Measurements from ENCODE around the gene PARP3. TPM values are rescaled to one million over a fixed set of nuclear protein-coding genes. Genes with fewer than 3 reads are reported as not detected.
A peak's percentile ranks its signal among the peaks of the same experiment; 100 is the strongest.

PARP3 gene
- total RNA-seq, 4 donors from 2014 or later, result 6.0 to 16.2 (median 9.0) TPM

DNA sequence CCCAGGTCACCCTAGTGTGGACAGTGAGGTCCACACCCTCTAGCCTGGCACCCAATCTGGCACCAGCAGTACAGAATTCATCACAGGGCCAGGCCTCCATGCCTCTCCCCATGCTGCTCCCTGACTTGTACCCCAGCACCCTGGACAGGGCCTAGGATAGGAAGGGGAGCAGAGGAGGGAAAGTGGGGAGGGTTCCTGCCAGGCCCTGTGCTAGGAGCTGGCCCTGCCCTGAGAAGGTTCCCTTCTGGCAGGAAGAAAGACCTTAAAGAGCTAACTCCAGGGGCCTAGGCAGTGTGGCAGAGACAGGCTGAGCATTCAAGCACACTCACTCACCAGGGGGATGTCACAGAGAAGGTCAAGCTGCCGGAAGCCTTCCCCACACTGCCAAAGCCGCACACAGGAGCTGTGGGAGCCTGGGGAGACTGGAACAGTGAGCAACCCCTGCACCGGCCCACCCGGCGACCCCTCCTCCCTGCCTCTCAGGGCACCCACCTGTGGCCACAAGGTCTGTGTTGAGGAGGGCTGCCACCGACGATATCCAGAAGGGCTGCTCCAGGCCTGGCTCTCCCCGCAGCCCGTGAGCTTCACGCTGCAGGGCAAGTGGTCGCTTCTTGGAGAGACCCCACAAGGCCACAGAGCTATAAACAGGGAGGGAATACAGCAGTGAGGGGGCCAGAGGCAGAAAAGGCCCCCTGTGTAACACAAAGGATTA, 7.9 kb upstream of the PARP3 start:
- no peak overlapping the region for H3K4me3 ChIP-seq (ENCODE audit: low read depth, poor library complexity, severe bottlenecking)
- TF ChIP-seq, protein P1, sequence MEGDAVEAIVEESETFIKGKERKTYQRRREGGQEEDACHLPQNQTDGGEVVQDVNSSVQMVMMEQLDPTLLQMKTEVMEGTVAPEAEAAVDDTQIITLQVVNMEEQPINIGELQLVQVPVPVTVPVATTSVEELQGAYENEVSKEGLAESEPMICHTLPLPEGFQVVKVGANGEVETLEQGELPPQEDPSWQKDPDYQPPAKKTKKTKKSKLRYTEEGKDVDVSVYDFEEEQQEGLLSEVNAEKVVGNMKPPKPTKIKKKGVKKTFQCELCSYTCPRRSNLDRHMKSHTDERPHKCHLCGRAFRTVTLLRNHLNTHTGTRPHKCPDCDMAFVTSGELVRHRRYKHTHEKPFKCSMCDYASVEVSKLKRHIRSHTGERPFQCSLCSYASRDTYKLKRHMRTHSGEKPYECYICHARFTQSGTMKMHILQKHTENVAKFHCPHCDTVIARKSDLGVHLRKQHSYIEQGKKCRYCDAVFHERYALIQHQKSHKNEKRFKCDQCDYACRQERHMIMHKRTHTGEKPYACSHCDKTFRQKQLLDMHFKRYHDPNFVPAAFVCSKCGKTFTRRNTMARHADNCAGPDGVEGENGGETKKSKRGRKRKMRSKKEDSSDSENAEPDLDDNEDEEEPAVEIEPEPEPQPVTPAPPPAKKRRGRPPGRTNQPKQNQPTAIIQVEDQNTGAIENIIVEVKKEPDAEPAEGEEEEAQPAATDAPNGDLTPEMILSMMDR (IDR thresholded peaks at IDR 0.05), result no peak
- TF ChIP-seq POLR2A (IDR thresholded peaks at IDR 0.05), result no peak
- DNase-seq (ENCODE audit: low spot score in 2 of 2), result no peak
- intact Hi-C loops (cut with DNase I; ENCODE audit: low total_unique reads), result no loop called here
- 95 to 98% methylated on average over 9 to 11 of the region's 11 CpGs for WGBS, 2 donors

DNA sequence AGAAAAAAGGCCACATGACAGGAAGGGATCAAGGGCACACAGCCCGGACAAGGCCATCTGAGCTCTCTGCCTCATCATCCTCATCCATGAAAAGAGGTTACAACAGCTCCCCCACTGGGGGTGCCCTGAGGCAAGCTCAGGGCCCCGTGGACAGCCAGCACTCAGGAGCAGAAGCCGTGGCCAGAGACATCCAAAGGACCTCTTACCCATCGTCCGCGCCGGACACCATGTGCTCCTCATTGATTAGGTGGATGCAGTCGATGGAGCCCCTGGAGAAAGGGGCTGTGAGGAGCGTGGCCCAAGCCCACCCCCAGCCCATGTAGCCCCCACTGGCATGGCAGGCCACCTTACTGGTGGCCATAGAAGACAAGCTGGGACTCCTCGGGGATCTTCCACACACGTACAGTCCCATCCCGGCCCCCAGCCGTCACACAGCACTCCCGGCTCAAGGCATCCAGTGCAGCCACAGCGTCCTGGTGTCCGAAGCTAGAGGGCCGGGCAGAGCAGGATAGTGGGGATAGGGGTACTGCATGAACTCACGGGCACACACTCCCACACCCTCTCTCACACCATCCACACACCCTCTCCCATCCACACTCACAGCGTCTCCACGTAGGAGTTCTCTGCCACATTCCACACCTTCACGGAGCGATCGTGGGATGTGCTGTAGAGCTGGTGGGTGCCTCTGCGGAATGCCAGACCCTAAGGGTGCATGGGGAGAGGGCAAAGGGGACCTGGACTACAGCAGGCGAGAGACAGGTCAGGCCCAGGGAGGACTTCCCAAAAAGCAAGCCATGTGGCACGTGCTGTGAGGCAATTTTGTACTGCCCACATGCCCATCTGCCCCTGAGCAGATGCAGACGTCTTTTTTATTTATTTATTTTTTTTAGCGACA, 6.9 kb upstream of the PARP3 start:
- intact Hi-C loops (cut with DNase I; ENCODE audit: low total_unique reads), result no loop called here
- WGBS, 2 donors, result 92% methylated on average over 27 to 28 of the region's 28 CpGs
- no peak for DNase-seq (ENCODE audit: low spot score in 2 of 2)
- TF ChIP-seq POLR2A (IDR thresholded peaks at IDR 0.05), result no peak
- TF ChIP-seq, protein P1 (IDR thresholded peaks at IDR 0.05), result no peak
- H3K4me3 ChIP-seq (ENCODE audit: low read depth, poor library complexity, severe bottlenecking), result no peak overlapping the region

DNA sequence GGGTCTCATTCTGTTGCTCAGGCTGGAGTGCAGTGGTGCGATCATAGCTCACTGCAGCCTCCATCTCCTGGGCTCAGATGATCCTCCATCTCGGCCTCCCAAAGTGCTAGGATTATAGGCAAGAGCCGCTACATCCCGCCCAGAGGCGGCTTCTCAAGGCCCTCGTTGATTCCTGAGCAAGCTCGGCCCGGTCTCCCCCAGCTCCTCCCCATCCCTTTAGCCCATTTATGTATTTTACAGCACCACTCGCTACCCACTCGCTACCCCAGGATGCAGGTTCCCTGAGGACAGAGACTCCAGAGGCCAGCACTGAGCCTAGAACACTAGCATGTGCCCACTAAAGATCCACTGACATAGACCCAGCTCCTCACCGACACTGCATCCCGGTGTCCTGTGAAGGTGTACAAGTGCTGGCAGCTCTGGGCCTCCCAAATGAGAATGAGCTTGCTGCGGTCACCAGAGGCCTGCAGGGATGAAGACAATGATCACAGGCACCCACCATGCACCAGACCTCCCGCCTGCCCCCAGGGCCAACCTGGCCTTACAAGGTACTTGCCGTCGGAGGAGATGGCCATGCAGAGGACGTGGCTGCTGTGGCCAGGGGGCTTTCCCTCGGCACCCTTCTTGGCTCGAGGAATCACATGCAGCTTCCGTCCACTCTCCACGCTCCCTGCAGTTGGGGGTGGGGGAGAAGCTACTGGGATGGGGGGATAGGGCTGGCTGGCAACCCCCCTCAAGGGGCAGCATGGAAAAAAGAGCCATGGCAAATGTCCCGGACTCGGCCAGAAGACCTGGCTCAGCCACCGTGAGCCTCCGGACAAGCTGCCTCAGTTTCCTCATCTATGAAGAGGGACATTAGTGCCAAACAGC, 6.0 kb upstream of the PARP3 start:
- WGBS, 2 donors, result 94 to 95% methylated on average over 24 to 25 of the region's 25 CpGs
- peak in 1 of 2 donors; percentile 65 for DNase-seq (ENCODE audit: low spot score in 2 of 2)
- intact Hi-C loops (cut with DNase I; ENCODE audit: low total_unique reads), result no loop called here

DNA sequence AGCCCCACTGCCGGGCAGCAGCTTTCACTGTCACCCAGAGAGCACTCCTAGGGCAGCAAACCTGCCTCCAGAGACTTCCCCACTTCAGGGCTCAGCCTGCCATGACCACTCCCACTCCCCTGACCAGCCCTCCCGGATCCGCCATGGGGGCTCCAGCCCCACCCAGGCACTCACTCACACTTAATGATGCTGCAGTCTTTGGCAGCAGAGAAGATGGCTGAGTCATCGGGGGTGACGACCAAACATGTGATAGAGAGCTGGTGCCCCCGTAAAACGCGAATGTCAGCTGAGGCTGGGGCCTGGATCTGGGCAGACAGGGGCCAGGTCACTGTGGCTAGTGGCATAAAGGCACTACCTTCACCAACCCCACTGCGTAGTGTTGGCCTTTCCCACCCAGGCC, 5.1 kb upstream of the PARP3 start:
- TF ChIP-seq, protein P1 (IDR thresholded peaks at IDR 0.05), result no peak
- TF ChIP-seq POLR2A (IDR thresholded peaks at IDR 0.05), result no peak
- 77 to 80% methylated on average over 7 to 9 of the region's 9 CpGs for WGBS, 2 donors
- intact Hi-C loops (cut with DNase I; ENCODE audit: low total_unique reads), result no loop called here
- peak in 1 of 2 donors; percentile 48 for DNase-seq (ENCODE audit: low spot score in 2 of 2)
- H3K4me3 ChIP-seq (ENCODE audit: low read depth, poor library complexity, severe bottlenecking), result no peak overlapping the region

More for the DNA sequence above, 6.0 kb upstream of the PARP3 start:
- no peak overlapping the region for H3K4me3 ChIP-seq (ENCODE audit: low read depth, poor library complexity, severe bottlenecking)
- TF ChIP-seq POLR2A (IDR thresholded peaks at IDR 0.05), result no peak
- TF ChIP-seq, protein P1 (IDR thresholded peaks at IDR 0.05), result no peak

DNA sequence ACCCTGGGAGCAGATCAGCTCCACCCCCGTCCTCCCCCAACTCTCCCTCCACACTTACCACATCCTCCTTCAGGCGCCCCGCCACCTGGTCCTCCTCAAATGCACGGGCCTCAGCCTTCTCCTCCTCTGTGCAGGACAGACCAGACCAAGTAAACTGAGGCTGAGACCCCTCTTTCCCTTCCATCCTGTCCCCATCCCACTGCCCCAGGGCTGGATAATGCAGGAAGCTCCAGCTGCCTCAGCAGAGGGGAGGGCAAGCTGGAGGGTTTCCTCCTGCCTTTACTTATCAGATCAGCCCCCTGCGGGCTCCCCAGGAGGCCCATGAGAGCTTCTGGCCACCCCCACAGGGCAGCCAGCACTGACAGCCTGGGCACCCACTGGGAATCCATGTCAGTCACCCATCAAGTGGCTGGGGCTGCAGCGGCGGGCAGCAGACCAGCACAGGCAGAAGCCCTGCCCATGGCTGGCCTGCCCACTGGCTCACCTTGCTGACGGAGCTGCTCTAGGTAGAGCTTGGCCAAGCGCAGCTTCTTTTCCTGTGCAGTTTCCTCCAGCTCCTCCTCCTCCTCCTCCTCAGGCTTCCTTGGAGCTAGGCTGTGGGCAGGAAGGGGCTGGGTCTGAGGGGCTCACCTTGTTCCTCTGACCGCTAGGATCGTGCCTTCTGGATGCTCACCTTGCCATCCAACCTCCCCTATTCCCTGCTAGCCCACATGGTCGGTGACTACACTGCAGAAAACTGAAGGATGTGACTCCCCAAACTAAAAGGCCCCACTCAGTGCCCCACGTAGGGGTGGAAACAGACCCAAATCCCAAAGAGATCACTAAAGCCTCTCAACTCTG, 4.3 kb upstream of the PARP3 start:
- intact Hi-C loops (cut with DNase I; ENCODE audit: low total_unique reads), result no loop called here
- TF ChIP-seq, protein P1 (IDR thresholded peaks at IDR 0.05), result no peak
- peak in 1 of 2 donors; percentile 72 for DNase-seq (ENCODE audit: low spot score in 2 of 2)
- WGBS, 2 donors, result 92 to 93% methylated on average over 13 of the region's 13 CpGs
- no peak overlapping the region for H3K4me3 ChIP-seq (ENCODE audit: low read depth, poor library complexity, severe bottlenecking)
